H1 (cell line): ENCODE results near the gene CD160. TPM values are rescaled to one million over a fixed set of nuclear protein-coding genes. Genes with fewer than 3 reads are reported as not detected.

Experiments used
- CTCF ChIA-PET: fragments of 300-600 bp; sonication (Branson Sonifier 250); formaldehyde crosslinking; loops from one replicate; lab custom pipeline; 2021; ENCODE audit not compliant: partially characterized antibody; lab: Charles Lee
- POLR2A ChIA-PET: fragments of 300-600 bp; sonication (Branson Sonifier 250); formaldehyde crosslinking; loops from one replicate; lab custom pipeline; 2021; ENCODE audit warnings: inconsistent platforms; ENCODE audit not compliant: partially characterized antibody; lab: Charles Lee
- DNase-seq, 2 experiments: peaks; one replicate each; pipeline versions ENCODE4 v3.0.0 to v3.0.0-alpha.2; 2010 to 2022; ENCODE audit warnings: low spot score in 2 of 2, low read depth in 1 of 2, mixed read lengths in 1 of 2
- FAIRE-seq: peaks from 2 replicates; lab custom pipeline; 2011; peaks lifted over from hg19 to GRCh38; lab: Jason Lieb, UNC
- H2AFZ ChIP-seq: 2 replicates; pipeline ENCODE4 v1.8.1; 2012; ENCODE audit warnings: low read length, inconsistent platforms
- H2AK5ac ChIP-seq: 2 replicates; pipeline ENCODE4 v1.6.1; 2013; ENCODE audit warnings: low read depth, low read length
- H2BK120ac ChIP-seq: replicated peaks from 2 replicates; pipeline ENCODE3; 2013; ENCODE audit warnings: low read depth, low read length, inconsistent platforms
- H2BK12ac ChIP-seq: 2 replicates; pipeline ENCODE4 v1.6.1; 2013; ENCODE audit warnings: low read depth, low read length
- H2BK15ac ChIP-seq: 2 replicates; pipeline ENCODE4 v1.6.1; 2013; ENCODE audit warnings: low read length
- H2BK20ac ChIP-seq: 2 replicates; pipeline ENCODE4 v1.6.1; 2013; ENCODE audit warnings: low read length
- H2BK5ac ChIP-seq: 2 replicates; pipeline ENCODE4 v1.6.1; 2013; ENCODE audit warnings: low read depth, low read length
- H3K14ac ChIP-seq: 2 replicates; pipeline ENCODE4 v1.6.1; 2013; ENCODE audit warnings: inconsistent platforms; ENCODE audit not compliant: insufficient read length
- H3K18ac ChIP-seq: 2 replicates; pipeline ENCODE4 v1.6.1; 2013; ENCODE audit warnings: low read length; ENCODE audit errors: extremely low read depth
- H3K23ac ChIP-seq: 2 replicates; pipeline ENCODE4 v1.6.1; 2013; ENCODE audit warnings: inconsistent platforms; ENCODE audit not compliant: insufficient read length
- H3K23me2 ChIP-seq: 2 replicates; pipeline ENCODE4 v1.6.1; 2013; ENCODE audit warnings: low read depth, low read length
- H3K27ac ChIP-seq: 2 replicates; pipeline ENCODE4 v1.6.1; 2011; ENCODE audit warnings: low read depth, low read length, inconsistent platforms
- H3K27me3 ChIP-seq, 4 experiments: replicated peaks in 1 of 4; 1 replicate in 1 of 4; 2 replicates in 3 of 4; pipeline versions ENCODE4 v1.6.1 to v1.8.1; 2011 to 2013; ENCODE audit warnings: low read length in 3 of 4, mild to moderate bottlenecking in 3 of 4, inconsistent platforms in 2 of 4, mixed read lengths in 2 of 4, moderate library complexity in 1 of 4; ENCODE audit not compliant: control insufficient read depth in 3 of 4, insufficient read depth in 3 of 4; ENCODE audit errors: extremely low read depth in 1 of 4
- H3K36me3 ChIP-seq, 4 experiments: 2 replicates each; pipeline versions ENCODE4 v1.6.1 to v1.8.1; 2011 to 2013; ENCODE audit warnings: mild to moderate bottlenecking in 4 of 4, low read length in 3 of 4, moderate library complexity in 2 of 4, control low read depth in 1 of 4, inconsistent platforms in 1 of 4; ENCODE audit not compliant: insufficient read depth in 4 of 4, control insufficient read depth in 2 of 4
- H3K4ac ChIP-seq: replicated peaks from 2 replicates; pipeline ENCODE3; 2013; ENCODE audit warnings: low read length, low read depth, mixed read lengths, inconsistent platforms; ENCODE audit not compliant: insufficient read length
- H3K4me1 ChIP-seq, 4 experiments: replicated peaks in 1 of 4; 1 replicate in 1 of 4; 2 replicates in 3 of 4; pipeline versions ENCODE4 v1.6.1 to v1.8.1; 2011 to 2013; ENCODE audit warnings: low read length in 3 of 4, inconsistent platforms in 2 of 4, mixed read lengths in 1 of 4; ENCODE audit not compliant: insufficient read depth in 4 of 4, control insufficient read depth in 3 of 4
- H3K4me2 ChIP-seq, 2 experiments: 2 replicates each; pipeline versions ENCODE4 v1.6.1 to v1.8.1; 2011 to 2013; ENCODE audit warnings: low read depth in 2 of 2, low read length in 2 of 2, control low read depth in 1 of 2, inconsistent platforms in 1 of 2, mild to moderate bottlenecking in 1 of 2; ENCODE audit not compliant: insufficient read depth in 1 of 2
- H3K4me3 ChIP-seq, 4 experiments: fragments of 200-600, 300-600 bp in 1 of 4; sonication (generic), shearing (Covaris generic), sonication (Bioruptor Twin) in 1 of 4; 2 replicates each; pipeline versions ENCODE4 v1.5.1 to v1.8.1; 2011 to 2016; ENCODE audit warnings: low read length in 4 of 4, low read depth in 3 of 4, control low read depth in 2 of 4, inconsistent platforms in 2 of 4, mild to moderate bottlenecking in 2 of 4, mixed read lengths in 1 of 4, moderate library complexity in 1 of 4; ENCODE audit not compliant: insufficient read depth in 2 of 4; ENCODE audit errors: extremely low read depth in 1 of 4
- H3K56ac ChIP-seq: replicated peaks from 2 replicates; pipeline ENCODE3; 2013; ENCODE audit warnings: low read depth, mild to moderate bottlenecking, mixed read lengths, low read length, inconsistent platforms; ENCODE audit not compliant: insufficient read length
- H3K79me1 ChIP-seq: 2 replicates; pipeline ENCODE4 v1.6.1; 2013; ENCODE audit warnings: low read depth, low read length, control low read depth
- H3K79me2 ChIP-seq, 2 experiments: 2 replicates each; pipeline versions ENCODE4 v1.6.1 to v1.8.1; 2012 to 2013; ENCODE audit warnings: low read length in 2 of 2, mild to moderate bottlenecking in 2 of 2, inconsistent platforms in 1 of 2; ENCODE audit not compliant: insufficient read depth in 2 of 2, control insufficient read depth in 1 of 2
- H3K9ac ChIP-seq, 4 experiments: replicated peaks in 1 of 4; 1 replicate in 1 of 4; 2 replicates in 3 of 4; pipeline versions ENCODE4 v1.6.1 to v1.8.1; 2011 to 2013; ENCODE audit warnings: low read depth in 3 of 4, low read length in 3 of 4, control low read depth in 2 of 4, mild to moderate bottlenecking in 2 of 4, moderate library complexity in 2 of 4, inconsistent platforms in 1 of 4; ENCODE audit errors: extremely low read depth in 1 of 4
- H3K9me3 ChIP-seq, 2 experiments: 2 replicates each; pipeline versions ENCODE4 v1.6.1 to v1.8.1; 2012 to 2013; ENCODE audit warnings: mild to moderate bottlenecking in 2 of 2, moderate library complexity in 2 of 2, control low read depth in 1 of 2, inconsistent platforms in 1 of 2, low read depth in 1 of 2, low read length in 1 of 2, mixed read lengths in 1 of 2; ENCODE audit not compliant: insufficient read depth in 2 of 2
- H4K20me1 ChIP-seq, 2 experiments: replicated peaks in 1 of 2; 2 replicates each; pipeline versions ENCODE3 to v1.8.1; 2011 to 2013; ENCODE audit warnings: inconsistent platforms in 2 of 2, low read length in 2 of 2, mild to moderate bottlenecking in 1 of 2; ENCODE audit not compliant: insufficient read depth in 2 of 2, control insufficient read depth in 1 of 2
- H4K5ac ChIP-seq: 2 replicates; pipeline ENCODE4 v1.6.1; 2013; ENCODE audit warnings: low read length, low read depth, mixed read lengths, inconsistent platforms; ENCODE audit not compliant: insufficient read length
- H4K8ac ChIP-seq: 2 replicates; pipeline ENCODE4 v1.8.0; 2013; ENCODE audit warnings: mild to moderate bottlenecking, moderate library complexity, low read length, inconsistent platforms; ENCODE audit not compliant: insufficient read depth; ENCODE audit errors: extremely low read depth
- H4K91ac ChIP-seq: replicated peaks from 2 replicates; pipeline ENCODE3; 2013; ENCODE audit warnings: low read length, mixed read lengths, inconsistent platforms; ENCODE audit not compliant: insufficient read length
- CEBPB ChIP-seq: IDR thresholded peaks from 2 replicates; pipeline ENCODE4 v1.6.1; 2012; ENCODE audit warnings: low read depth, low read length
- WGBS, 2 experiments: shearing (Covaris generic) in 1 of 2; methylation state at CpG; one replicate each; pipeline versions ENCODE4 v1.1.6 to v1.1.7; 2013 to 2015; ENCODE audit warnings: low lambda C conversion rate in 2 of 2, mixed read lengths in 2 of 2, inconsistent platforms in 1 of 2, low coverage in 1 of 2, missing lambda C conversion rate in 1 of 2; ENCODE audit not compliant: insufficient replicate concordance in 2 of 2, insufficient coverage in 1 of 2, insufficient read length in 1 of 2; ENCODE audit errors: extremely low coverage in 1 of 2, missing lambda C conversion rate in 1 of 2; 5-methylcytosine and 5-hydroxymethylcytosine counted together
- polyA plus RNA-seq, 7 experiments: library from polyadenylated mRNA; depleted of rRNA in 3 of 7; stranded (reverse) in 5 of 7; unstranded in 2 of 7; fragments of >200 nt in 5 of 7; fragments of 200-250 nt in 2 of 7; gene quantifications; 1 replicate in 5 of 7; 2 replicates in 1 of 7; 4 replicates in 1 of 7; pipeline versions ENCODE4 v1.2.1 to v1.2.3, GENCODE V29; 2011 to 2013; ENCODE audit warnings: missing spikeins in 2 of 7, mixed read lengths in 2 of 7
- total RNA-seq: library from RNA; stranded (reverse); fragmentation: NEBNext Ultra II Directional; extraction: Animal tissue kit (Norgen Biotek cat#: 25700); gene quantifications from 2 replicates; pipeline ENCODE4 v1.2.1, GENCODE V29; 2021
- TF ChIP-seq, protein P1 (sequence below): IDR thresholded peaks from 2 replicates; pipeline ENCODE4 v1.6.1; 2011; ENCODE audit warnings: low read length, improper control_type of control experiment

CD160 gene
- total and polyA plus RNA-seq, 2 of the 8 experiments (the other 6 are each of a cell fraction or from before 2014, with no cell fraction given), result not detected

DNA sequence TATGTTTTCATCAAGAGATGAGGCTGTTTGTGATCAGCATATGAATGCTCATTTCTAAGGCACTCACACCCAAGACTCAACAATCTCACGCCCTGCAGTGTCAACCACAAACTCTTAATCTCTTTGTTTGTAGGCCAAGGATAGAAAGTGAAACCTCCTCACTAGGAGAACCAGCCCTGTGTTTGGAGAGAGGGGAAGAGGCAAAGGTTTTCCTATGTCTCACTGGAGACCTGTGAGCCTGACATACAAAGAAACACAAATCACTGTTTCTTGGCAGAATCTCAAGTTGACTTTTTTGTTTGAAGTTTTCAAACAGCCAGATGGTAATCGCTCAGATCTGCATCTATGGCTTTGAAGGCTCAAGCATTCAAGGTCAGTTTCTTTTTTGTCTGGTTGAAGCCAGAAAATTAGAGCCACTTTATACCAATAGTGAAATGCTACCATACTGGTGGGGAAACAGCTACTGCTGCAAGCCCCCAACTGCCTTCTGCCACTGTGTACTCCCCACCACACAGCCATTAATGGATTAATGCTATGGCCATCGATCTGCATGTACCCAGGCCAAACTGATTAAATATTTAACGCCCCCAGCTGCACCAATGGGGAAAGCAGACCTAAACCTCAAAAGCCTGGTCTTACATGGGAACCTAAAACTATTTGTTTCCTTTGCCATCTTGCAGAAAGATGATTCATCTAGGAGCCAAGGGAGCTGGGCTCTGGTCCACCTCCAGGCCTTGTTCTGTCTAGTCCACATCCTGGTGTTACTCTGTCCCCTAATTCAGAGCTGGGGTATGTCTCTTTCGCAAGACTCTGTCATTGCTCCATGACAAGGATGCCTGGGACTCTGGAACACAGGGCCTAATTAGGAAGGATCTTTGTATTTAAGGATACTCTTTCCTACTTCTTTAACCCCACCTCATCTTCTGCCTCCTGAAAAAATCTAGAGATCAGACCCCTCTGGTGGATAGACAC, 28.4 kb upstream of the CD160 start:
- H3K23me2 ChIP-seq, result no peaks in the 10 kb centered on the region
- no peak overlapping the region for H3K14ac ChIP-seq
- H3K4me1 ChIP-seq, result peaks cover 0 to 3% (median under 1%) of the 10 kb centered on the region in 4 experiments; a peak in 2 of 7 replicates
- H3K9ac ChIP-seq, result no peak overlapping the region
- H4K20me1 ChIP-seq, result no peaks in the 10 kb centered on the region
- H4K5ac ChIP-seq, result no peak overlapping the region
- H2AK5ac ChIP-seq, result no peak overlapping the region
- POLR2A ChIA-PET, result interaction anchor here (0.6 kb wide), 1 partner anchor 1588 kb away, joined by 3 read pairs; no protein-coding TSS in a partner anchor
- H2BK120ac ChIP-seq, result no peak overlapping the region
- H3K4me2 ChIP-seq, result no peak overlapping the region
- H3K4me3 ChIP-seq, result no peak overlapping the region
- H3K18ac ChIP-seq, result no peak overlapping the region
- 92% methylated on average over 5 of the region's 5 CpGs; no CpG with 5 or more reads in 1 of the 2 experiments for WGBS, 2 experiments
- no peak overlapping the region for H2BK5ac ChIP-seq
- DNase-seq, result no peak
- no peak overlapping the region for H2BK20ac ChIP-seq
- H2AFZ ChIP-seq, result no peak overlapping the region
- no peaks in the 10 kb centered on the region for H3K36me3 ChIP-seq
- no peak overlapping the region for H4K91ac ChIP-seq
- H3K23ac ChIP-seq, result no peak overlapping the region
- no peak for FAIRE-seq
- H3K4ac ChIP-seq, result no peak overlapping the region
- no peaks in the 10 kb centered on the region for H3K27me3 ChIP-seq
- no peak overlapping the region for H4K8ac ChIP-seq
- no peak overlapping the region for H3K56ac ChIP-seq
- CTCF ChIA-PET, result interaction anchor here (0.9 to 1.3 kb wide), 2 partner anchors 29 to 155 kb away, joined by 4 to 6 read pairs; partner anchors contain the start of gene NUDT17
- TF ChIP-seq, protein P1, sequence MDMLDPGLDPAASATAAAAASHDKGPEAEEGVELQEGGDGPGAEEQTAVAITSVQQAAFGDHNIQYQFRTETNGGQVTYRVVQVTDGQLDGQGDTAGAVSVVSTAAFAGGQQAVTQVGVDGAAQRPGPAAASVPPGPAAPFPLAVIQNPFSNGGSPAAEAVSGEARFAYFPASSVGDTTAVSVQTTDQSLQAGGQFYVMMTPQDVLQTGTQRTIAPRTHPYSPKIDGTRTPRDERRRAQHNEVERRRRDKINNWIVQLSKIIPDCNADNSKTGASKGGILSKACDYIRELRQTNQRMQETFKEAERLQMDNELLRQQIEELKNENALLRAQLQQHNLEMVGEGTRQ, result no peak
- TF ChIP-seq CEBPB, result 0 out of 2 replicates have a peak, but pooled peaks have one; percentile 19
- H2BK12ac ChIP-seq, result no peak overlapping the region
- H3K27ac ChIP-seq, result no peak overlapping the region
- H2BK15ac ChIP-seq, result no peak overlapping the region
- H3K9me3 ChIP-seq, result no peaks in the 10 kb centered on the region
- H3K79me1 ChIP-seq, result no peaks in the 10 kb centered on the region
- no peaks in the 10 kb centered on the region for H3K79me2 ChIP-seq
